Activated T-cell treated with anti-CD3 and anti-CD28 coated beads, Interleukin-2, amount 50 U/mL, for 72 hours (primary cell): ENCODE data around the gene PTX3. TPM values are rescaled to one million over a fixed set of nuclear protein-coding genes. Genes with fewer than 3 reads are reported as not detected.

ENCODE experiments used
- ATAC-seq, 2 donors: fragments of 150-1000 bp; cut with Tn5 transposase; replicated peaks in 1 of 2; 2 replicates each; pipeline ENCODE4 v1.10.0; 2021; ENCODE audit warnings: moderate library complexity in 2 of 2, mild to moderate bottlenecking in 1 of 2
- DNase-seq, 2 donors: peaks; one replicate each; pipeline ENCODE4 v3.0.0; 2021 to 2022; ENCODE audit warnings: mixed read lengths in 1 of 2
- H3K27ac Mint-ChIP-seq: one replicate; pipeline ENCODE4 v1.8.0; 2022; ENCODE audit warnings: mild to moderate bottlenecking, moderate library complexity, mixed read lengths
- H3K27me3 Mint-ChIP-seq: one replicate; pipeline ENCODE4 v1.8.0; 2022; ENCODE audit warnings: low read depth, mixed read lengths
- H3K36me3 Mint-ChIP-seq, 2 donors: one replicate each; pipeline ENCODE4 v1.8.0; 2022; ENCODE audit warnings: mixed read lengths in 2 of 2, mild to moderate bottlenecking in 1 of 2; ENCODE audit not compliant: insufficient read depth in 2 of 2
- H3K4me1 Mint-ChIP-seq: one replicate; pipeline ENCODE4 v1.8.0; 2022; ENCODE audit warnings: low read depth, mixed read lengths
- H3K4me3 Mint-ChIP-seq, 2 donors: one replicate each; pipeline ENCODE4 v1.8.0; 2022; ENCODE audit warnings: mild to moderate bottlenecking in 2 of 2, mixed read lengths in 2 of 2, moderate library complexity in 2 of 2
- H3K9me3 Mint-ChIP-seq, 2 donors: one replicate each; pipeline ENCODE4 v1.8.0; 2022; ENCODE audit warnings: mixed read lengths in 2 of 2
- total RNA-seq, 2 donors: library from RNA; stranded (reverse); gene quantifications; one replicate each; pipeline ENCODE4 v1.2.3, GENCODE V29; 2022

Gene PTX3
- total RNA-seq, 2 donors from 2014 or later = 0.56 to 0.65 TPM

- Mint-ChIP-seq H3K27me3 (peaks cover 31% of the 10 kb centered on the region), H3K27ac (no peak overlapping the region), H3K36me3 (no peaks in the 10 kb centered on the region), H3K4me3 (peak overlapping the region; percentile 63 to 72), H3K4me1 (peaks cover 14% of the 10 kb centered on the region), H3K9me3 (no peaks in the 10 kb centered on the region)
- no peak for DNase-seq
- no peak for ATAC-seq
These were observed 1.6 kb downstream of the PTX3 start for GRCh38 chr3:157438194-157438730.

GRCh38 chr3:157441102-157441624 is 4.5 kb downstream of the PTX3 start:
- no peaks in the 10 kb centered on the region for H3K9me3 Mint-ChIP-seq
- ATAC-seq (no peak), DNase-seq (no peak)
- H3K27me3 Mint-ChIP-seq = peaks cover 12% of the 10 kb centered on the region
- no peak overlapping the region for H3K27ac Mint-ChIP-seq
- no peaks in the 10 kb centered on the region for H3K36me3 Mint-ChIP-seq
- H3K4me3 Mint-ChIP-seq = no peak overlapping the region
- peaks cover 14% of the 10 kb centered on the region for H3K4me1 Mint-ChIP-seq

GRCh38 chr3:157442729-157443128 is 6.1 kb downstream of the PTX3 start:
- no peaks in the 10 kb centered on the region for H3K36me3 Mint-ChIP-seq
- H3K4me1 Mint-ChIP-seq = peaks cover 6% of the 10 kb centered on the region
- no peak overlapping the region for H3K4me3 Mint-ChIP-seq
- ATAC-seq (no peak), DNase-seq (no peak)
- H3K9me3 Mint-ChIP-seq = no peaks in the 10 kb centered on the region
- H3K27ac Mint-ChIP-seq = no peak overlapping the region
- no peaks in the 10 kb centered on the region for H3K27me3 Mint-ChIP-seq

GRCh38 chr3:157443905-157444796 is 7.5 kb downstream of the PTX3 start:
- Mint-ChIP-seq H3K27me3 (no peaks in the 10 kb centered on the region), H3K27ac (no peak overlapping the region), H3K4me3 (no peak overlapping the region), H3K4me1 (no peaks in the 10 kb centered on the region), H3K36me3 (no peaks in the 10 kb centered on the region), H3K9me3 (no peaks in the 10 kb centered on the region)
- no peak for ATAC-seq
- DNase-seq = no peak

GRCh38 chr3:157444797-157445184 is 8.1 kb downstream of the PTX3 start:
- DNase-seq (no peak), ATAC-seq (no peak)
- Mint-ChIP-seq H3K27me3 (no peaks in the 10 kb centered on the region), H3K36me3 (no peaks in the 10 kb centered on the region), H3K9me3 (no peaks in the 10 kb centered on the region), H3K4me1 (no peaks in the 10 kb centered on the region), H3K4me3 (no peak overlapping the region), H3K27ac (no peak overlapping the region)

GRCh38 chr3:157445857-157446256 is 9.2 kb downstream of the PTX3 start:
- H3K4me3 Mint-ChIP-seq = no peak overlapping the region
- DNase-seq = no peak
- no peak overlapping the region for H3K27ac Mint-ChIP-seq
- no peaks in the 10 kb centered on the region for H3K27me3 Mint-ChIP-seq
- no peaks in the 10 kb centered on the region for H3K36me3 Mint-ChIP-seq
- H3K4me1 Mint-ChIP-seq = no peaks in the 10 kb centered on the region
- H3K9me3 Mint-ChIP-seq = no peaks in the 10 kb centered on the region
- no peak for ATAC-seq

GRCh38 chr3:157447026-157447694 is 10.5 kb downstream of the PTX3 start:
- no peak for DNase-seq
- H3K4me3 Mint-ChIP-seq = no peak overlapping the region
- no peaks in the 10 kb centered on the region for H3K4me1 Mint-ChIP-seq
- no peaks in the 10 kb centered on the region for H3K9me3 Mint-ChIP-seq
- H3K27me3 Mint-ChIP-seq = no peaks in the 10 kb centered on the region
- ATAC-seq = no peak
- no peaks in the 10 kb centered on the region for H3K36me3 Mint-ChIP-seq
- no peak overlapping the region for H3K27ac Mint-ChIP-seq

- ATAC-seq (no peak), DNase-seq (no peak)
- Mint-ChIP-seq H3K36me3 (no peaks in the 10 kb centered on the region), H3K9me3 (no peaks in the 10 kb centered on the region), H3K27me3 (no peaks in the 10 kb centered on the region), H3K27ac (no peak overlapping the region), H3K4me3 (no peak overlapping the region), H3K4me1 (no peaks in the 10 kb centered on the region)
These were observed 15.4 kb downstream of the PTX3 start for GRCh38 chr3:157452097-157452496.

GRCh38 chr3:157453824-157454223 is 17.2 kb downstream of the PTX3 start:
- no peak overlapping the region for H3K4me3 Mint-ChIP-seq
- DNase-seq = no peak
- no peaks in the 10 kb centered on the region for H3K4me1 Mint-ChIP-seq
- ATAC-seq = no peak
- no peaks in the 10 kb centered on the region for H3K36me3 Mint-ChIP-seq
- no peaks in the 10 kb centered on the region for H3K27me3 Mint-ChIP-seq
- H3K9me3 Mint-ChIP-seq = no peaks in the 10 kb centered on the region
- H3K27ac Mint-ChIP-seq = no peak overlapping the region

GRCh38 chr3:157459706-157460105 is 23.1 kb downstream of the PTX3 start:
- no peaks in the 10 kb centered on the region for H3K4me1 Mint-ChIP-seq
- DNase-seq = no peak

GRCh38 chr3:157460253-157460652 is 23.6 kb downstream of the PTX3 start:
- H3K27me3 Mint-ChIP-seq = peaks cover 7% of the 10 kb centered on the region
- no peaks in the 10 kb centered on the region for H3K9me3 Mint-ChIP-seq
- H3K4me3 Mint-ChIP-seq = no peak overlapping the region
- no peak for ATAC-seq
- no peak overlapping the region for H3K27ac Mint-ChIP-seq
- no peaks in the 10 kb centered on the region for H3K36me3 Mint-ChIP-seq
- no peak for DNase-seq
- no peaks in the 10 kb centered on the region for H3K4me1 Mint-ChIP-seq

More at GRCh38 chr3:157459706-157460105, 23.1 kb downstream of the PTX3 start:
- Mint-ChIP-seq H3K9me3 (no peaks in the 10 kb centered on the region), H3K36me3 (no peaks in the 10 kb centered on the region), H3K4me3 (no peak overlapping the region), H3K27ac (no peak overlapping the region), H3K27me3 (peaks cover 7% of the 10 kb centered on the region)
- ATAC-seq = no peak

GRCh38 chr3:157463816-157464215 is 27.2 kb downstream of the PTX3 start:
- no peaks in the 10 kb centered on the region for H3K9me3 Mint-ChIP-seq
- no peak overlapping the region for H3K27ac Mint-ChIP-seq
- ATAC-seq (no peak), DNase-seq (no peak)
- H3K27me3 Mint-ChIP-seq = peaks cover 7% of the 10 kb centered on the region
- no peaks in the 10 kb centered on the region for H3K36me3 Mint-ChIP-seq
- no peaks in the 10 kb centered on the region for H3K4me1 Mint-ChIP-seq
- H3K4me3 Mint-ChIP-seq = no peak overlapping the region

- H3K4me1 Mint-ChIP-seq = no peaks in the 10 kb centered on the region
- H3K27me3 Mint-ChIP-seq = peaks cover 7% of the 10 kb centered on the region
- H3K4me3 Mint-ChIP-seq = no peak overlapping the region
- no peaks in the 10 kb centered on the region for H3K36me3 Mint-ChIP-seq
- no peak overlapping the region for H3K27ac Mint-ChIP-seq
- ATAC-seq = no peak
- DNase-seq = no peak
- H3K9me3 Mint-ChIP-seq = no peaks in the 10 kb centered on the region
These were observed 27.7 kb downstream of the PTX3 start for GRCh38 chr3:157464321-157464720.
